CD8-positive, alpha-beta memory T cell (primary cell): ENCODE data around the gene SH3BP5. TPM values are rescaled to one million over a fixed set of nuclear protein-coding genes. Genes with fewer than 3 reads are reported as not detected.
"Not testable (repeated sequence)": the region's sequence is repeated elsewhere in the genome, so short reads cannot be mapped to it uniquely, and the experiment has no call there.

ENCODE experiments used
- CTCF ChIA-PET: fragments of 350-600 bp; sonication (Branson Sonifier 250); formaldehyde crosslinking; loops from one replicate; lab custom pipeline; 2021; ENCODE audit warnings: antibody characterized with exemption; lab: Charles Lee
- POLR2A ChIA-PET: fragments of 350-600 bp; sonication (Branson Sonifier 250); formaldehyde crosslinking; loops from one replicate; lab custom pipeline; 2021; ENCODE audit warnings: antibody characterized with exemption; lab: Charles Lee
- DNase-seq, 5 donors: peaks; one replicate each; pipeline versions ENCODE4 v3.0.0 to v3.0.0-alpha.2; 2020 to 2022; ENCODE audit warnings: mixed read lengths in 1 of 5
- H3K27ac ChIP-seq: one replicate; pipeline ENCODE4 v1.7.0; 2013; ENCODE audit warnings: low read depth, mild to moderate bottlenecking, low read length, moderate library complexity
- H3K27me3 ChIP-seq: 2 replicates; pipeline ENCODE4 v1.7.0; 2013; ENCODE audit warnings: low read length, mild to moderate bottlenecking; ENCODE audit not compliant: insufficient read depth, poor library complexity, severe bottlenecking
- H3K36me3 ChIP-seq: 2 replicates; pipeline ENCODE4 v1.7.0; 2013; ENCODE audit warnings: mild to moderate bottlenecking, low read length, moderate library complexity; ENCODE audit not compliant: insufficient read depth
- H3K4me1 ChIP-seq: 2 replicates; pipeline ENCODE4 v1.7.0; 2013; ENCODE audit warnings: mild to moderate bottlenecking, low read length, moderate library complexity; ENCODE audit not compliant: insufficient read depth
- H3K4me3 ChIP-seq: 2 replicates; pipeline ENCODE4 v1.7.0; 2013; ENCODE audit warnings: mild to moderate bottlenecking, low read length
- H3K9me3 ChIP-seq: 2 replicates; pipeline ENCODE4 v1.7.0; 2013; ENCODE audit warnings: mild to moderate bottlenecking, low read length
- H3K27ac Mint-ChIP-seq, 8 donors: one replicate each; pipeline ENCODE4 v1.8.0; 2020 to 2021; ENCODE audit warnings: mixed read lengths in 8 of 8, mild to moderate bottlenecking in 6 of 8, inconsistent platforms in 3 of 8, moderate library complexity in 3 of 8
- H3K27me3 Mint-ChIP-seq, 2 donors: one replicate each; pipeline ENCODE4 v1.8.0; 2020 to 2021; ENCODE audit warnings: mixed read lengths in 2 of 2, mild to moderate bottlenecking in 1 of 2, moderate library complexity in 1 of 2
- H3K36me3 Mint-ChIP-seq, 3 donors: one replicate each; pipeline ENCODE4 v1.8.0; 2020 to 2021; ENCODE audit warnings: mixed read lengths in 3 of 3, inconsistent platforms in 1 of 3, mild to moderate bottlenecking in 1 of 3
- H3K4me1 Mint-ChIP-seq, 3 donors: one replicate each; pipeline ENCODE4 v1.8.0; 2020 to 2021; ENCODE audit warnings: mixed read lengths in 3 of 3, inconsistent platforms in 1 of 3, mild to moderate bottlenecking in 1 of 3
- H3K4me3 Mint-ChIP-seq, 7 donors: one replicate each; pipeline ENCODE4 v1.8.0; 2020 to 2021; ENCODE audit warnings: mixed read lengths in 7 of 7, mild to moderate bottlenecking in 6 of 7, moderate library complexity in 4 of 7, inconsistent platforms in 2 of 7
- H3K9me3 Mint-ChIP-seq, 5 donors: one replicate each; pipeline ENCODE4 v1.8.0; 2020 to 2022; ENCODE audit warnings: mixed read lengths in 5 of 5, mild to moderate bottlenecking in 3 of 5, moderate library complexity in 2 of 5, inconsistent platforms in 1 of 5
- polyA plus RNA-seq: library from polyadenylated mRNA; unstranded; fragments of 300-500 nt; fragmentation: Illumina TruSeq; gene quantifications from one replicate; pipeline ENCODE4 v1.2.3, GENCODE V29; 2021
- total RNA-seq, 2 experiments: library from RNA; stranded (reverse); gene quantifications; one replicate each; pipeline ENCODE4 v1.2.3, GENCODE V29; 2021

SH3BP5 gene
- total and polyA plus RNA-seq, 3 experiments from 2014 or later: 14.2 to 84.3 (median 15.5) TPM

GRCh38 chr3:15367059-15367458 lies 34.7 kb upstream of the SH3BP5 start:
- POLR2A ChIA-PET: no interaction called here

GRCh38 chr3:15364078-15364477 lies 31.7 kb upstream of the SH3BP5 start:
- H3K27me3 Mint-ChIP-seq, H3K4me3 ChIP-seq, H3K9me3 Mint-ChIP-seq, POLR2A ChIA-PET, H3K4me3 Mint-ChIP-seq, H3K27me3 ChIP-seq, H3K36me3 ChIP-seq, DNase-seq, H3K36me3 Mint-ChIP-seq, H3K27ac ChIP-seq, H3K27ac Mint-ChIP-seq, H3K9me3 ChIP-seq: not testable (repeated sequence)
- CTCF ChIA-PET: interaction anchor here (1.1 to 2.0 kb wide), 4 partner anchors 11 to 96 kb away, joined by 3 to 6 read pairs (median 4); no protein-coding TSS in a partner anchor
- peaks cover 29% of the 10 kb centered on the region for H3K4me1 ChIP-seq
- H3K4me1 Mint-ChIP-seq: peaks cover 33 to 41% (median 41%) of the 10 kb centered on the region in 3 donors

More at GRCh38 chr3:15367059-15367458, 34.7 kb upstream of the SH3BP5 start:
- H3K4me3 ChIP-seq: no peak overlapping the region
- H3K4me1 ChIP-seq: peaks cover 12% of the 10 kb centered on the region
- no peaks in the 10 kb centered on the region for H3K27me3 ChIP-seq
- Mint-ChIP-seq H3K27ac (peak overlapping the region in 3 of 8 donors; percentile 58 to 87 (median 75)), H3K27me3 (peaks cover 0 to 1% of the 10 kb centered on the region in 2 donors), H3K4me1 (peaks cover 17 to 23% (median 21%) of the 10 kb centered on the region in 3 donors), H3K9me3 (no peaks in the 10 kb centered on the region), H3K4me3 (no peak overlapping the region), H3K36me3 (no peaks in the 10 kb centered on the region)
- H3K9me3 ChIP-seq: no peaks in the 10 kb centered on the region
- CTCF ChIA-PET: interaction anchor here (1.9 kb wide), 1 partner anchor 100 kb away, joined by 9 read pairs; no protein-coding TSS in a partner anchor
- H3K27ac ChIP-seq: no peak overlapping the region
- no peaks in the 10 kb centered on the region for H3K36me3 ChIP-seq
- no peak for DNase-seq

- CTCF ChIA-PET: interaction anchor here (0.9 to 1.5 kb wide), 4 partner anchors 8 to 95 kb away, joined by 3 to 4 read pairs (median 3); partner anchors contain the start of gene SH3BP5
- POLR2A ChIA-PET: no interaction called here
- H3K36me3 ChIP-seq: no peaks in the 10 kb centered on the region
- peak overlapping the region in 5 of 7 donors; percentile 35 to 71 (median 45) for H3K4me3 Mint-ChIP-seq
- H3K27ac ChIP-seq: no peak overlapping the region
- H3K36me3 Mint-ChIP-seq: peaks cover 0 to under 1% (median 0%) of the 10 kb centered on the region in 3 donors
- peak overlapping the region in 7 of 8 donors; percentile 16 to 90 (median 64) for H3K27ac Mint-ChIP-seq
- H3K4me3 ChIP-seq: no peak overlapping the region
- H3K9me3 ChIP-seq: no peaks in the 10 kb centered on the region
- DNase-seq: no peak
- no peaks in the 10 kb centered on the region for H3K9me3 Mint-ChIP-seq
- peaks cover 0 to 1% of the 10 kb centered on the region in 2 donors for H3K27me3 Mint-ChIP-seq
- H3K4me1 ChIP-seq: peaks cover 27% of the 10 kb centered on the region
- no peaks in the 10 kb centered on the region for H3K27me3 ChIP-seq
- peaks cover 30 to 38% (median 38%) of the 10 kb centered on the region in 3 donors for H3K4me1 Mint-ChIP-seq
Measured at GRCh38 chr3:15361494-15362214, 29.3 kb upstream of the SH3BP5 start.

DNA sequence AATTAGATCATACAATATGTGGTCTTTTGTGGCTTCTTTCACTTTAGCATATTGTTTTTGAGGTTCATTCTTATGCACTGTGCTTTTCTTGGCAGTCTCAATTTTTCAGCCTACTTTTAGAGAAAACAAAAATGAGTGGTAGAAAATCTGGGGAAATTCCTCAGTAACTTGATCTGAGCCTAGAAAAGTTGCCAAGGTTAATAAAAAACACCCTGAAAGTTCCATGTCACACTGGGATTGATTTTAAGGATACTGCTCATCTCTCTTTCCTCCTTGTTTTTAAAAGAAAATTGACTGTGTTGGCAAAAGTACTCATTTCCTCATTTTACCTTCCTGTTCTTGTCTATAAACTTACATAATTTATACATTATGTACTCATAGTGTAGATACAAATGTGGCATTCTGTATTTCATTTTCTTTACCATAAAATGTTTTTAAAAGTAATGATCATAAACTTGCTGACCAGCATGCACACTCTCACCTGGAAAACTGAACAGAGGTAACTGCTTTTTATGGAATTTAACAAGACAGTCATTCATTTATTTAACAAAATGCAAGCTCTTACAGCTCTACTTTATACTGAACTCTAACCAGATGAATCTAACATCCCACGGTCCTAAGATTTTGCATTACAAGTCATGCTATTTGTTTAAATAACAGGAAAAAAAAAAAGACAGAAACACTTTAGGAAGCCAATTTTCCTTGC lies 28.6 kb upstream of the SH3BP5 start:
- no peak for DNase-seq
- no peaks in the 10 kb centered on the region for H3K9me3 Mint-ChIP-seq
- H3K27ac ChIP-seq: no peak overlapping the region
- ChIA-PET CTCF (interaction anchor here (0.9 to 1.5 kb wide), 3 partner anchors 9 to 95 kb away, joined by 3 to 4 read pairs (median 3); partner anchors contain the start of gene SH3BP5), POLR2A (no interaction called here)
- no peaks in the 10 kb centered on the region for H3K9me3 ChIP-seq
- no peaks in the 10 kb centered on the region for H3K36me3 ChIP-seq
- peaks cover 0 to 1% of the 10 kb centered on the region in 2 donors for H3K27me3 Mint-ChIP-seq
- peak overlapping the region in 4 of 7 donors; percentile 3 to 70 (median 38) for H3K4me3 Mint-ChIP-seq
- peaks cover 0 to 4% (median 0%) of the 10 kb centered on the region in 3 donors for H3K36me3 Mint-ChIP-seq
- peak overlapping the region in 3 of 8 donors; percentile 16 to 73 (median 50) for H3K27ac Mint-ChIP-seq
- peaks cover 37 to 45% (median 45%) of the 10 kb centered on the region in 3 donors for H3K4me1 Mint-ChIP-seq
- peaks cover 34% of the 10 kb centered on the region for H3K4me1 ChIP-seq
- no peaks in the 10 kb centered on the region for H3K27me3 ChIP-seq
- H3K4me3 ChIP-seq: no peak overlapping the region

GRCh38 chr3:15359677-15360397 lies 27.5 kb upstream of the SH3BP5 start:
- Histone ChIP-seq H3K27me3 (no peaks in the 10 kb centered on the region), H3K4me1 (peaks cover 45% of the 10 kb centered on the region), H3K27ac (no peak overlapping the region), H3K4me3 (no peak overlapping the region), H3K9me3 (no peaks in the 10 kb centered on the region), H3K36me3 (no peaks in the 10 kb centered on the region)
- Mint-ChIP-seq H3K4me1 (peaks cover 39 to 56% (median 56%) of the 10 kb centered on the region in 3 donors), H3K27ac (no peak overlapping the region), H3K36me3 (peaks cover 0 to 4% (median 0%) of the 10 kb centered on the region in 3 donors), H3K4me3 (peak overlapping the region in 1 of 7 donors; percentile 23), H3K27me3 (no peaks in the 10 kb centered on the region), H3K9me3 (no peaks in the 10 kb centered on the region)
- POLR2A ChIA-PET: no interaction called here
- no peak for DNase-seq
- CTCF ChIA-PET: interaction anchor here (1.4 to 1.5 kb wide), 2 partner anchors 10 to 12 kb away, joined by 3 to 4 read pairs; no protein-coding TSS in a partner anchor

GRCh38 chr3:15356651-15357061 lies 24.3 kb upstream of the SH3BP5 start:
- Histone ChIP-seq H3K4me3 (peak overlapping the region; percentile 37), H3K4me1 (peaks cover 42% of the 10 kb centered on the region)
- H3K36me3 Mint-ChIP-seq, H3K9me3 ChIP-seq, H3K27me3 Mint-ChIP-seq, H3K27me3 ChIP-seq, H3K9me3 Mint-ChIP-seq, H3K27ac ChIP-seq, H3K36me3 ChIP-seq: not testable (repeated sequence)
- Mint-ChIP-seq H3K27ac (peak overlapping the region; percentile 66 to 92 (median 81)), H3K4me1 (peaks cover 26 to 51% (median 44%) of the 10 kb centered on the region in 3 donors), H3K4me3 (peak overlapping the region; percentile 18 to 81 (median 60))
- peak in 2 of 5 donors; percentile 23 to 32 for DNase-seq
- ChIA-PET CTCF (interaction anchor here (1.9 kb wide), 1 partner anchor 24 kb away, joined by 7 read pairs; the partner anchor contains the start of gene SH3BP5), POLR2A (interaction anchor here (0.7 kb wide), 1 partner anchor 12 kb away, joined by 3 read pairs; no protein-coding TSS in a partner anchor)

DNA sequence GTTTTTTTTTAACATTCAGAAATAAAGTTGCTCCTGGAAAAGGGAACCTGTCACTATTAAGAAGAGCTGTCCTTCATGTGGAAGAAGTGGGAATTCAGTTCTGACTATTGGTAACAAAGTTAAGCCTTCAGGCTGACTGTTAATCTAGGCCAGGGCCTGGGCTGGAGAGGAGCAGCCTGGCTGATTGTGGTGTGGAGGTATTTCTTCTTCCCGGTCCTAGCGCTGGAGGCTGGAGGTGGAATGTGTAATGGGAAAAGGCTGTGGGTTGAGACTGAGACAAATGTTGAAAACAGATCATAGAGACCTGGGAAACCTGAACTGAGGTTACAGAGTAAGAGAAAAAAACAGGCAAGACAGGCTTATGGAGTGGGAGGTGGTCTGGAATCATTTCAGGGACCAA lies 23.8 kb upstream of the SH3BP5 start:
- H3K9me3 Mint-ChIP-seq: no peaks in the 10 kb centered on the region
- Histone ChIP-seq H3K4me1 (peaks cover 37% of the 10 kb centered on the region), H3K4me3 (peak overlapping the region; percentile 37), H3K27ac (no peak overlapping the region), H3K27me3 (no peaks in the 10 kb centered on the region), H3K36me3 (no peaks in the 10 kb centered on the region), H3K9me3 (no peaks in the 10 kb centered on the region)
- no peak for DNase-seq
- POLR2A ChIA-PET: interaction anchor here (0.7 kb wide), 1 partner anchor 11 kb away, joined by 3 read pairs; no protein-coding TSS in a partner anchor
- H3K27me3 Mint-ChIP-seq: no peaks in the 10 kb centered on the region
- H3K4me1 Mint-ChIP-seq: peaks cover 22 to 46% (median 39%) of the 10 kb centered on the region in 3 donors
- CTCF ChIA-PET: interaction anchor here (1.6 to 2.2 kb wide), 3 partner anchors 23 to 88 kb away, joined by 6 to 11 read pairs (median 7); partner anchors contain the start of gene SH3BP5
- peak overlapping the region; percentile 66 to 92 (median 81) for H3K27ac Mint-ChIP-seq
- peak overlapping the region; percentile 18 to 81 (median 60) for H3K4me3 Mint-ChIP-seq
- H3K36me3 Mint-ChIP-seq: peaks cover 0 to 4% (median 0%) of the 10 kb centered on the region in 3 donors
